PC-9 (cell line): ENCODE data around the gene YIPF5. TPM values are rescaled to one million over a fixed set of nuclear protein-coding genes. Genes with fewer than 3 reads are reported as not detected.

Source experiments
- BruUV-seq: library from RNA; stranded (reverse); fragments of 400-500 nt; replicated peaks from 2 replicates; lab custom pipeline; 2021; lab: Mats Ljungman, UMichigan
- CTCF ChIA-PET: fragments of 300-600 bp; sonication (Branson Sonifier 250); formaldehyde crosslinking; loops from one replicate; lab custom pipeline; 2022; ENCODE audit warnings: antibody characterized with exemption; lab: Charles Lee
- POLR2A ChIA-PET: fragments of 300-600 bp; sonication (Branson Sonifier 250); formaldehyde crosslinking; loops from one replicate; lab custom pipeline; 2022; ENCODE audit warnings: antibody characterized with exemption; ENCODE audit not compliant: unreplicated experiment; lab: Charles Lee
- DNase-seq, 2 experiments: peaks; one replicate each; pipeline versions ENCODE4 v3.0.0 to v3.0.0-alpha.2; 2015 to 2022; ENCODE audit warnings: mixed read lengths in 1 of 2
- H2AFZ ChIP-seq: fragments of 200-600 bp; sonication (generic); 2 replicates; pipeline ENCODE4 v1.8.1; 2017; ENCODE audit warnings: antibody characterized with exemption
- H3F3A ChIP-seq: fragments of 200-600 bp; sonication (generic); 2 replicates; pipeline ENCODE4 v1.8.1; 2017; ENCODE audit warnings: antibody characterized with exemption, mild to moderate bottlenecking, low read depth; ENCODE audit not compliant: insufficient read depth
- H3K27ac ChIP-seq: fragments of 200-600 bp; sonication (generic); 2 replicates; pipeline ENCODE4 v1.6.1; 2016; ENCODE audit warnings: mixed run types
- H3K27me3 ChIP-seq: fragments of 200-600 bp; sonication (generic); 2 replicates; pipeline ENCODE4 v1.6.1; 2016; ENCODE audit warnings: low read depth, mixed run types; ENCODE audit not compliant: insufficient read depth
- H3K36me3 ChIP-seq: fragments of 200-600 bp; sonication (generic); 2 replicates; pipeline ENCODE4 v1.6.1; 2016; ENCODE audit warnings: low read depth, mixed run types
- H3K4me1 ChIP-seq: fragments of 200-600 bp; sonication (generic); replicated peaks from 2 replicates; pipeline ENCODE4 v1.6.1; 2016; ENCODE audit warnings: mixed run types; ENCODE audit not compliant: insufficient read depth
- H3K4me2 ChIP-seq: fragments of 200-600 bp; sonication (generic); 2 replicates; pipeline ENCODE4 v1.6.1; 2017; ENCODE audit warnings: mixed run types
- H3K4me3 ChIP-seq: fragments of 200-600 bp; sonication (generic); 2 replicates; pipeline ENCODE4 v1.6.1; 2016; ENCODE audit warnings: mixed run types
- H3K79me2 ChIP-seq: fragments of 200-600 bp; sonication (generic); 2 replicates; pipeline ENCODE4 v1.6.1; 2017; ENCODE audit warnings: low read depth, mixed run types
- H3K9me2 ChIP-seq: fragments of 200-600 bp; sonication (generic); 2 replicates; pipeline ENCODE4 v1.8.1; 2017; ENCODE audit warnings: mild to moderate bottlenecking; ENCODE audit not compliant: insufficient read depth
- H3K9me3 ChIP-seq: fragments of 200-600 bp; sonication (generic); 2 replicates; pipeline ENCODE4 v1.8.1; 2016; ENCODE audit warnings: low read depth; ENCODE audit not compliant: insufficient read depth
- H4K20me1 ChIP-seq: fragments of 200-600 bp; sonication (generic); 2 replicates; pipeline ENCODE4 v1.8.1; 2017; ENCODE audit not compliant: insufficient read depth
- EZH2 ChIP-seq: fragments of 200-600 bp; sonication (generic); IDR thresholded peaks from 2 replicates; pipeline ENCODE4 v1.8.0; 2017; ENCODE audit warnings: antibody characterized with exemption, low read depth
- intact Hi-C: fragments of 100-400 bp; cut with micrococcal nuclease; formaldehyde crosslinking; loops from one replicate; pipeline ENCODE4 v1.10.0; 2022; ENCODE audit not compliant: unreplicated experiment
- total RNA-seq: library from RNA; stranded (reverse); gene quantifications from 2 replicates; pipeline ENCODE4 v1.2.3, GENCODE V29; 2021
- TF ChIP-seq, protein P1 (sequence below): fragments of 200-600 bp; sonication (generic); conservative IDR thresholded peaks from 2 replicates; pipeline ENCODE4 v1.6.1; 2017; ENCODE audit warnings: mixed run types, antibody characterized with exemption, mild to moderate bottlenecking, moderate library complexity

YIPF5 gene
- total RNA-seq, 1 experiment from 2014 or later = 65.8 TPM

GRCh38 chr5:144196612-144197011, 26.2 kb upstream of the YIPF5 start:
- DNase-seq = no peak
- peaks cover 13% of the 10 kb centered on the region for H3F3A ChIP-seq
- ChIA-PET POLR2A (no interaction called here), CTCF (no interaction called here)
- H3K36me3 ChIP-seq = no peaks in the 10 kb centered on the region
- H3K27ac ChIP-seq = no peak overlapping the region
- H3K9me2 ChIP-seq = no peaks in the 10 kb centered on the region
- H2AFZ ChIP-seq = no peak overlapping the region
- peaks cover 14% of the 10 kb centered on the region for H3K4me1 ChIP-seq
- no peaks in the 10 kb centered on the region for H3K27me3 ChIP-seq
- H3K4me3 ChIP-seq = no peak overlapping the region
- no peaks in the 10 kb centered on the region for H4K20me1 ChIP-seq
- no peaks in the 10 kb centered on the region for H3K79me2 ChIP-seq
- 0 out of 2 replicates have a peak, but pooled peaks cover 2% of the 10 kb centered on the region for H3K9me3 ChIP-seq
- H3K4me2 ChIP-seq = no peak overlapping the region
- intact Hi-C loops = no loop called here
- TF ChIP-seq, protein P1, sequence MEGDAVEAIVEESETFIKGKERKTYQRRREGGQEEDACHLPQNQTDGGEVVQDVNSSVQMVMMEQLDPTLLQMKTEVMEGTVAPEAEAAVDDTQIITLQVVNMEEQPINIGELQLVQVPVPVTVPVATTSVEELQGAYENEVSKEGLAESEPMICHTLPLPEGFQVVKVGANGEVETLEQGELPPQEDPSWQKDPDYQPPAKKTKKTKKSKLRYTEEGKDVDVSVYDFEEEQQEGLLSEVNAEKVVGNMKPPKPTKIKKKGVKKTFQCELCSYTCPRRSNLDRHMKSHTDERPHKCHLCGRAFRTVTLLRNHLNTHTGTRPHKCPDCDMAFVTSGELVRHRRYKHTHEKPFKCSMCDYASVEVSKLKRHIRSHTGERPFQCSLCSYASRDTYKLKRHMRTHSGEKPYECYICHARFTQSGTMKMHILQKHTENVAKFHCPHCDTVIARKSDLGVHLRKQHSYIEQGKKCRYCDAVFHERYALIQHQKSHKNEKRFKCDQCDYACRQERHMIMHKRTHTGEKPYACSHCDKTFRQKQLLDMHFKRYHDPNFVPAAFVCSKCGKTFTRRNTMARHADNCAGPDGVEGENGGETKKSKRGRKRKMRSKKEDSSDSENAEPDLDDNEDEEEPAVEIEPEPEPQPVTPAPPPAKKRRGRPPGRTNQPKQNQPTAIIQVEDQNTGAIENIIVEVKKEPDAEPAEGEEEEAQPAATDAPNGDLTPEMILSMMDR = no peak
- no peak for TF ChIP-seq EZH2
- no TSS peak for BruUV-seq

DNA sequence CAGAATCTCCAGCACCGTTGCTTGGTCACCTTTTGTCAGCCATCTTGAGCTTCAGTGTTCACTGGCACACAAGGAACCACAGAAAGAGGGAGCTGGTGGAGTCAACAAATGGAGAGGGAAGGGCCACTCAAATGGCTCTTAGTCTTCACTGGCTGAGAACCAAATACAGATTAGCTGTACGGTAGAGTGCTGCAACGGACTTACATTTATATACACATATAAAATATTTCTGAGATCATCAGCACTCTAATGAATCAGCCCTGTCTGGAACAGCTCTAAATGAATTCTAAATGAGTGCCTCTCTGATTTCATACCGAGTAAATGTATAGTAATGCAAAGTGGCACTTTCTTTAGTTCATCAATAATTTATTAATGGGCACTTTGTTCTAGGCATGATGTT, 25.0 kb upstream of the YIPF5 start:
- Histone ChIP-seq H3K9me2 (no peaks in the 10 kb centered on the region), H3K27ac (no peak overlapping the region), H2AFZ (no peak overlapping the region; the same call in 1 of the 2 replicates), H3K9me3 (0 out of 2 replicates have a peak, but pooled peaks cover 4% of the 10 kb centered on the region), H3K4me3 (no peak overlapping the region), H3K36me3 (no peaks in the 10 kb centered on the region), H4K20me1 (no peaks in the 10 kb centered on the region), H3K79me2 (no peaks in the 10 kb centered on the region), H3F3A (peaks cover 13% of the 10 kb centered on the region), H3K4me2 (no peak overlapping the region), H3K27me3 (no peaks in the 10 kb centered on the region), H3K4me1 (peaks cover 14% of the 10 kb centered on the region)
- POLR2A ChIA-PET = no interaction called here
- CTCF ChIA-PET = interaction anchor here (0.6 kb wide), 1 partner anchor 791 kb away, joined by 9 read pairs; no protein-coding TSS in a partner anchor
- BruUV-seq = no TSS peak
- intact Hi-C loops = no loop called here
- TF ChIP-seq, protein P1 = no peak
- no peak for TF ChIP-seq EZH2
- DNase-seq = no peak

GRCh38 chr5:144194144-144194543, 23.7 kb upstream of the YIPF5 start:
- Histone ChIP-seq H3F3A (peaks cover 13% of the 10 kb centered on the region), H3K27ac (no peak overlapping the region), H4K20me1 (no peaks in the 10 kb centered on the region), H2AFZ (no peak overlapping the region), H3K27me3 (no peaks in the 10 kb centered on the region), H3K4me3 (no peak overlapping the region), H3K79me2 (no peaks in the 10 kb centered on the region), H3K9me3 (0 out of 2 replicates have a peak, but pooled peaks cover 4% of the 10 kb centered on the region), H3K36me3 (no peaks in the 10 kb centered on the region), H3K9me2 (no peaks in the 10 kb centered on the region), H3K4me1 (peaks cover 21% of the 10 kb centered on the region), H3K4me2 (no peak overlapping the region)
- TF ChIP-seq EZH2 = no peak
- TF ChIP-seq, protein P1 = no peak
- no peak for DNase-seq
- CTCF ChIA-PET = interaction anchor here (0.8 kb wide), 1 partner anchor 32 kb away, joined by 7 read pairs; no protein-coding TSS in a partner anchor
- POLR2A ChIA-PET = no interaction called here
- intact Hi-C loops = loop anchor here (5.0 kb wide), 2 partner anchors 1272 to 1537 kb away; no protein-coding TSS in a partner anchor
- BruUV-seq = no TSS peak
